Endothelial cell of umbilical vein (primary cell): ENCODE measurements around the gene LRRC8C. TPM values are rescaled to one million over a fixed set of nuclear protein-coding genes. Genes with fewer than 3 reads are reported as not detected.
A peak's percentile ranks its signal among the peaks of the same experiment; 100 is the strongest.

Experiments used
- BruUV-seq: library from RNA; stranded (reverse); fragments of 400-500 nt; replicated peaks from 2 replicates; lab custom pipeline; 2021; lab: Mats Ljungman, UMichigan
- CTCF ChIA-PET: fragments of 300-600, 350-600 bp; sonication (Branson Sonifier 250); formaldehyde crosslinking; loops from one replicate; lab custom pipeline; 2021; ENCODE audit warnings: antibody characterized with exemption, inconsistent platforms; lab: Charles Lee
- POLR2A ChIA-PET: fragments of 300-600, 350-600 bp; sonication (Branson Sonifier 250); formaldehyde crosslinking; loops from one replicate; lab custom pipeline; 2021; ENCODE audit warnings: antibody characterized with exemption, inconsistent platforms; lab: Charles Lee
- DNase-seq: peaks from one replicate; pipeline ENCODE4 v3.0.0-alpha.2; 2011; ENCODE audit warnings: low read depth, low spot score
- FAIRE-seq: peaks from 2 replicates; lab custom pipeline; 2011; peaks lifted over from hg19 to GRCh38; lab: Jason Lieb, UNC
- H2AFZ ChIP-seq: 2 replicates; pipeline ENCODE4 v1.6.0; 2012; ENCODE audit warnings: low read depth, low read length, control low read depth, inconsistent platforms
- H3K27ac ChIP-seq: 2 replicates; pipeline ENCODE4 v1.5.1; 2011; ENCODE audit warnings: low read depth, mild to moderate bottlenecking, control low read depth, low read length, moderate library complexity; ENCODE audit not compliant: insufficient read depth
- H3K27me3 ChIP-seq, 2 experiments: 2 replicates each; pipeline versions ENCODE4 v1.6.0 to v1.6.1; 2011; ENCODE audit warnings: low read length in 2 of 2, mixed read lengths in 1 of 2; ENCODE audit not compliant: control insufficient read depth in 2 of 2, insufficient read depth in 2 of 2
- H3K36me3 ChIP-seq, 2 experiments: 2 replicates in 1 of 2; 3 replicates in 1 of 2; pipeline ENCODE4 v1.5.1; 2011; ENCODE audit warnings: low read length in 2 of 2, mild to moderate bottlenecking in 1 of 2, moderate library complexity in 1 of 2; ENCODE audit not compliant: control insufficient read depth in 2 of 2, insufficient read depth in 2 of 2; ENCODE audit errors: extremely low read depth in 1 of 2
- H3K4me1 ChIP-seq: 3 replicates; pipeline ENCODE4 v1.5.1; 2011; ENCODE audit warnings: mild to moderate bottlenecking, low read length; ENCODE audit not compliant: control insufficient read depth, insufficient read depth; ENCODE audit errors: extremely low read depth
- H3K4me2 ChIP-seq: 2 replicates; pipeline ENCODE4 v1.6.1; 2011; ENCODE audit warnings: low read length, control low read depth, mixed read lengths; ENCODE audit not compliant: insufficient read depth
- H3K4me3 ChIP-seq, 3 experiments: fragments of 200-600 bp in 1 of 3; sonication (generic), shearing (Covaris generic) in 1 of 3; replicated peaks in 1 of 3; 2 replicates each; pipeline ENCODE4 v1.5.1; 2011 to 2016; ENCODE audit warnings: control low read depth in 3 of 3, low read length in 3 of 3, mild to moderate bottlenecking in 2 of 3, inconsistent platforms in 1 of 3, low read depth in 1 of 3, moderate library complexity in 1 of 3; ENCODE audit not compliant: insufficient read depth in 1 of 3
- H3K79me2 ChIP-seq: 2 replicates; pipeline ENCODE4 v1.6.0; 2012; ENCODE audit warnings: low read length, inconsistent platforms; ENCODE audit not compliant: control insufficient read depth, insufficient read depth
- H3K9ac ChIP-seq: replicated peaks from 2 replicates; pipeline ENCODE3; 2011; ENCODE audit warnings: low read length, control low read depth; ENCODE audit not compliant: insufficient read depth; ENCODE audit errors: extremely low read depth
- H3K9me1 ChIP-seq: replicated peaks from 3 replicates; pipeline ENCODE4 v1.6.0; 2011; ENCODE audit warnings: mild to moderate bottlenecking, low read length; ENCODE audit not compliant: control insufficient read depth, insufficient read depth; ENCODE audit errors: extremely low read depth
- H3K9me3 ChIP-seq: replicated peaks from 2 replicates; pipeline ENCODE4 v1.5.1; 2012; ENCODE audit warnings: low read length, inconsistent platforms; ENCODE audit not compliant: control insufficient read depth, insufficient read depth
- H4K20me1 ChIP-seq: replicated peaks from 2 replicates; pipeline ENCODE3; 2011; ENCODE audit warnings: mild to moderate bottlenecking, low read length; ENCODE audit not compliant: control insufficient read depth, insufficient read depth; ENCODE audit errors: extremely low read depth
- CTCF ChIP-seq, 2 donors: IDR thresholded peaks; 1 replicate in 1 of 2; 2 replicates in 1 of 2; pipeline ENCODE4 v1.5.1; 2011; ENCODE audit warnings: low read length in 2 of 2, mild to moderate bottlenecking in 2 of 2, moderate library complexity in 2 of 2, control low read depth in 1 of 2, inconsistent platforms in 1 of 2, low read depth in 1 of 2; ENCODE audit not compliant: insufficient read depth in 1 of 2; ENCODE audit errors: extremely low read depth in 1 of 2
- EZH2 ChIP-seq: IDR thresholded peaks from 2 replicates; pipeline ENCODE4 v1.6.1; 2012; ENCODE audit warnings: borderline replicate concordance, low read depth, mild to moderate bottlenecking, moderate library complexity, low read length, inconsistent platforms; ENCODE audit not compliant: severe bottlenecking
- FOS ChIP-seq: IDR thresholded peaks from 2 replicates; pipeline ENCODE4 v1.6.1; 2011; ENCODE audit warnings: mild to moderate bottlenecking, low read length, moderate library complexity, borderline replicate concordance; ENCODE audit not compliant: insufficient read depth
- GATA2 ChIP-seq: IDR thresholded peaks from 2 replicates; pipeline ENCODE4 v1.7.0; 2011; ENCODE audit warnings: low read depth, mild to moderate bottlenecking, moderate library complexity, mixed read lengths, low read length; ENCODE audit not compliant: insufficient read length, insufficient read depth
- JUN ChIP-seq: IDR thresholded peaks from 2 replicates; pipeline ENCODE4 v1.6.1; 2011; ENCODE audit warnings: borderline replicate concordance, low read depth; ENCODE audit not compliant: insufficient read length, insufficient read depth
- MAX ChIP-seq: IDR thresholded peaks from 2 replicates; pipeline ENCODE4 v1.6.1; 2011; ENCODE audit not compliant: insufficient read depth, insufficient read length
- MYC ChIP-seq: IDR thresholded peaks from one replicate; pipeline ENCODE4 v1.6.1; 2011; ENCODE audit warnings: mild to moderate bottlenecking, low read depth, low read length
- POLR2A ChIP-seq: IDR thresholded peaks from 2 replicates; pipeline ENCODE4 v1.6.1; 2012; ENCODE audit warnings: low read depth, mild to moderate bottlenecking, control low read depth, low read length
- POLR2AphosphoS5 ChIP-seq: IDR thresholded peaks from 2 replicates; pipeline ENCODE4 v1.6.1; 2012; ENCODE audit warnings: low read depth, mild to moderate bottlenecking, control low read depth, low read length, moderate library complexity; ENCODE audit not compliant: insufficient read depth
- dilution Hi-C: fragments of 300-500 bp; cut with MboI; formaldehyde crosslinking; loops from one replicate; pipeline ENCODE4 v1.15.0; 2019; ENCODE audit warnings: low sequenced_read_pairs; ENCODE audit not compliant: extremely low pct_ligation_motif_present
- intact Hi-C: fragments of 100-400 bp; cut with micrococcal nuclease; formaldehyde crosslinking; loops from one replicate; pipeline ENCODE4 v1.10.0; 2022
- polyA plus RNA-seq, 4 experiments: library from polyadenylated mRNA; depleted of rRNA in 3 of 4; stranded (reverse) in 3 of 4; unstranded in 1 of 4; fragments of >200 nt; gene quantifications; 2 replicates each; pipeline versions ENCODE4 v1.2.1 to v1.2.3, GENCODE V29; 2011 to 2012; ENCODE audit warnings: missing spikeins in 1 of 4
- total RNA-seq: library from RNA; stranded (reverse); gene quantifications from 2 replicates; pipeline ENCODE4 v1.2.3, GENCODE V29; 2021

LRRC8C gene
- total and polyA plus RNA-seq, 2 donors (not counting 3 experiments of a cell fraction or from before 2014, with no cell fraction given) = 33.6 to 51.5 TPM

- BruUV-seq = no TSS peak
- ChIA-PET CTCF (interaction anchor here (2.5 kb wide), 1 partner anchor 63 kb away, joined by 16 read pairs; no protein-coding TSS in a partner anchor), POLR2A (no interaction called here)
- dilution Hi-C loops (no loop called here), intact Hi-C loops (no loop called here)
- TF ChIP-seq POLR2AphosphoS5 (no peak), MYC (no peak), MAX (no peak), JUN (no peak), GATA2 (no peak), CTCF (IDR thresholded peaks at IDR 0.05; ENCODE audit: extremely low read depth in 1 of 2, insufficient read depth in 1 of 2, low read depth in 1 of 2, low read length in 2 of 2) (no peak), EZH2 (no peak), POLR2A (no peak), FOS (no peak)
- Histone ChIP-seq H3K4me1 (peaks cover 57% of the 10 kb centered on the region), H3K27me3 (no peaks in the 10 kb centered on the region), H3K4me3 (no peak overlapping the region), H3K79me2 (peaks cover 37% of the 10 kb centered on the region), H3K4me2 (no peak overlapping the region), H3K9me3 (no peaks in the 10 kb centered on the region), H3K9me1 (no peaks in the 10 kb centered on the region), H3K27ac (peak overlapping the region; percentile 54), H4K20me1 (no peaks in the 10 kb centered on the region), H3K9ac (no peak overlapping the region), H3K36me3 (peaks cover 0 to 7% of the 10 kb centered on the region in 2 experiments), H2AFZ (no peak overlapping the region)
- FAIRE-seq (peak; percentile 54), DNase-seq (no peak)
Measured at GRCh38 chr1:89699451-89699986, 66.6 kb downstream of the LRRC8C start.
